OCI-LY1 (cell line): Measurements from ENCODE around the gene TXNRD2.

Experiments used
- CTCF ChIP-seq: fragments of 200-600 bp; sonication (generic), shearing (Covaris generic); IDR thresholded peaks from 2 replicates; pipeline ENCODE4 v1.5.1; 2017; ENCODE audit warnings: mild to moderate bottlenecking, antibody characterized with exemption, low read length, moderate library complexity, mixed read lengths
- EZH2 ChIP-seq: fragments of 200-600 bp; sonication (generic), shearing (Covaris generic); IDR thresholded peaks from 2 replicates; pipeline ENCODE4 v1.8.0; 2017; ENCODE audit warnings: borderline replicate concordance, mixed run types, mild to moderate bottlenecking, antibody characterized with exemption, low read length, moderate library complexity, mixed read lengths

- TF ChIP-seq EZH2 (no peak), CTCF (no peak)
These were observed 103.7 kb downstream of the TXNRD2 start for GRCh38 chr22:19837915-19838314.
